Measurements from ENCODE around the gene IVD.
A peak's percentile ranks its signal among the peaks of the same experiment; 100 is the strongest.

IVD gene

DNA sequence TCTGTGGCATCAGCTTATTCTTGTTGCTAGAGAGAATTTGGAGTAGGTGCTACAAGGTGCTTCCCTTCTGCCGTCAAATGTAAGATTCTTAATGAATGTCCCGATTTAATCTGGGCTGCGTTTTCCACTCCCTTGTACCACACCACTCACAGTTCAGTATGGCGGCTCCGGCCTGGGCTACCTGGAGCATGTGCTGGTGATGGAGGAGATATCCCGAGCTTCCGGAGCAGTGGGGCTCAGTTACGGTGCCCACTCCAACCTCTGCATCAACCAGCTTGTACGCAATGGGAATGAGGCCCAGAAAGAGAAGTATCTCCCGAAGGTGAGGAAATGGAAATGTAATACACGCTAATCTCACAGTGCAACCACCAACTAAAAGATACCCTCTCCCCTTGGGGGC is 4.9 kb downstream of the IVD start:
- FAIRE-seq, result no peak
- DNase-seq (ENCODE audit: extremely low spot score, insufficient read length, low read depth), result no peak

DNA sequence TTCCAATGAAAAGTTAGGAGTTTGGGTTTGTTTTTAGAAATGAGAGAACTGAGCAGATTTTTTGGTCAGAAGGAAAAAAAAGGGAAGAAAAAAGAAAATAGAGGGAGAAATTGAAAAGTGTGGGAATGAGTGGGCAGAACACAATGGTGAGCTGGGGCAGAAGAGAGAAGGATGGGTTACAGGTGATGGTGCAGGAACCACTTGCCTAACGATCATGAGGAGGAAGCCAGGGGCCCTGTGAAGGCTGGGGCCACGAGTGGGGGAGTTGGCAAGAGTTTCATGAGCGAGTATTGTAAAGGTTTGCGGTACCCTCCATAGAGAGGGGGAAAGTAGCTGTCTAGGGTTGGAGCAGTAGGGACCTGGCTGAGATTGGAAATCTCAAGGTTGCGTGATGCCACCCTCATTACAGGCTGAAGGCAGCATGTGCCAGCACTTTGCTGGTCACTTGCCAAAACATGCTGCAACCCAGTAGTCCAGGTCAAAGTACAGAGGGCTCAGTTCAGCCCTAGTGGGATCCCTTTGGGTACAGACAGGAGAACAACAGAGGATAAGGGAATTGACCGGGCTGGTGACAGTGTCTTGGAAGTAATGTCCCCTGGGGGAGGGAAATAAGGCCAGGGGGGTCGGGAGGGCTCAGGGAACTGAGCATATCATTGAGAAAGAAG is 6.6 kb downstream of the IVD start:
- FAIRE-seq, result no peak

DNA sequence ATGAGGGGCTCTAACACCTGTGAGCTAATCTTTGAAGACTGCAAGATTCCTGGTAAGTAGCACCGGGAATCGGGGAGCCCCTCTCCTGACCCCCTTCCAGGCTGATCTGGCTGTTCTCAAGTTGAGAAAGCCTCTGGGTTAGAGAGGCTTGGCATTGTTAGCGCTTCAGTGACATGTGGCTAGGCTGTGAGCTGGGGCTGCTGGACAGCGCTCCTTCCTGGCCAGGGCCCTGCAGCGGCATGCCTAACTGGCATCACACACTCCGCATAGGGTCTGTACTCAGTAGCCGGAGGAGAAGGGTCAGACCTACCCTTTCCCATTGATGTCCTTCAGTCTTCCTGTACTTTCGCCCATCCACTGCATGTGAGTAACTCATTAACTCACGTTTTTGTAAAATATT is 7.4 kb downstream of the IVD start:
- DNase-seq (ENCODE audit: extremely low spot score, insufficient read length, low read depth) (no peak), FAIRE-seq (no peak)

More for the DNA sequence above, 6.6 kb downstream of the IVD start:
- DNase-seq (ENCODE audit: extremely low spot score, insufficient read length, low read depth), result no peak

DNA sequence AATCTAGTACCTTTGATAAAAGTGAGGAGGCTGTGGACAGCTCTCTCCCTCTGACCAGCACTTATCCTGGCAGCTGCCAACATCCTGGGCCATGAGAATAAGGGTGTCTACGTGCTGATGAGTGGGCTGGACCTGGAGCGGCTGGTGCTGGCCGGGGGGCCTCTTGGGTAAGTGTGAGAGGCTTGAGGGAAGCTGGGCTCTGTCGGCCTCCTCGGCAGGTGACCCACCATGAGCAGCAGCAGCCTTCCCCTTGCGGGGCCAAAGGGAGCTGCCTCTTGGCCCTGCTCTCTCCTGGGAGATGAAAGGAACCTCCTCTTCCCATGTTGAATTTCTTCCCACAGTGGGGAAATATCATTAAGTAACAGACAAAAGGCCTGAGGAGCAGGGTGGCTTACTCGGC is 9.2 kb downstream of the IVD start:
- DNase-seq (ENCODE audit: extremely low spot score, insufficient read length, low read depth) (no peak), FAIRE-seq (no peak)

DNA sequence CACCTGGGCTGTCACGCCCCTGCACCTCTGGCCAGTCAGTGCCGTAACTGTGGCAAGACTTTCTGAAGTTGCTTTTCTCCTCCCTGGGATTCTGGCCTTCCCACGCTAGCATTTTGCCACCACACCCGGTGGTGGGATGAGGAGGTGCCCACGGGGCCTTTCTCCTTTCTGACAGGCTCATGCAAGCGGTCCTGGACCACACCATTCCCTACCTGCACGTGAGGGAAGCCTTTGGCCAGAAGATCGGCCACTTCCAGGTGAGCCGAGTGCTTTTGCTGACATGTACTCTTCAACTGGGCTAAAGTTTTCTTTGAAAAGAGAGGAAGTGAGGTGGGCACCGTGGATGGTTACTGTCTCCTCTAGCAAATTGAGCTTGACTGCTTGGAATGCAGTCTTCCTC is 9.6 kb downstream of the IVD start:
- FAIRE-seq, result no peak
- DNase-seq (ENCODE audit: extremely low spot score, insufficient read length, low read depth), result no peak

DNA sequence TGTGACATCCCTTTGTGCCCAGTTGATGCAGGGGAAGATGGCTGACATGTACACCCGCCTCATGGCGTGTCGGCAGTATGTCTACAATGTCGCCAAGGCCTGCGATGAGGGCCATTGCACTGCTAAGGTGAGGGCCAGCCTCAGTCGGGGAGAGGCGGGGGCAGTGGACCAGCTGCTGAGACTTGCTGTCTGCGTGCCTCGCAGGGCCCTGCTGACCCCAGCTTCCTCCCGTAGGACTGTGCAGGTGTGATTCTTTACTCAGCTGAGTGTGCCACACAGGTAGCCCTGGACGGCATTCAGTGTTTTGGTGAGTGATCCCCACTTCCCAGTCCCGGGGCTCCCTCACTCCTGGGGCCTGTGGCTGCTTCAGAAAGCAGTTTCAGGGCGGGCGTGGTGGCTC is 10.5 kb downstream of the IVD start:
- no peak for FAIRE-seq
- no peak for DNase-seq (ENCODE audit: extremely low spot score, insufficient read length, low read depth)

DNA sequence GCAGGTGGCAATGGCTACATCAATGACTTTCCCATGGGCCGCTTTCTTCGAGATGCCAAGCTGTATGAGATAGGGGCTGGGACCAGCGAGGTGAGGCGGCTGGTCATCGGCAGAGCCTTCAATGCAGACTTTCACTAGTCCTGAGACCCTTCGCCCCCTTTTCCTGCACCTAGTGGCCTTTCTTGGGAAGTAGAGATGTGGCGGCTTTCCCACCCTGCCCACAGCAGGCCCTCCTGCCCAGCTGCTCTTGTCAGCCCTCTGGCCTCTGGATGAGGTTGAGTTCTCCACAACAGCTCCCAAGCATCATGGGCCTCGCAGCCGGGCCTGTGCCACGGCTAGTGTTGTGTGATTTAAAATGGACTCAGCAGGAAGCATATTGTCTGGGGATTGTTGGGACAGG is 12.5 kb downstream of the IVD start:
- FAIRE-seq, result no peak
- no peak for DNase-seq (ENCODE audit: extremely low spot score, insufficient read length, low read depth)

DNA sequence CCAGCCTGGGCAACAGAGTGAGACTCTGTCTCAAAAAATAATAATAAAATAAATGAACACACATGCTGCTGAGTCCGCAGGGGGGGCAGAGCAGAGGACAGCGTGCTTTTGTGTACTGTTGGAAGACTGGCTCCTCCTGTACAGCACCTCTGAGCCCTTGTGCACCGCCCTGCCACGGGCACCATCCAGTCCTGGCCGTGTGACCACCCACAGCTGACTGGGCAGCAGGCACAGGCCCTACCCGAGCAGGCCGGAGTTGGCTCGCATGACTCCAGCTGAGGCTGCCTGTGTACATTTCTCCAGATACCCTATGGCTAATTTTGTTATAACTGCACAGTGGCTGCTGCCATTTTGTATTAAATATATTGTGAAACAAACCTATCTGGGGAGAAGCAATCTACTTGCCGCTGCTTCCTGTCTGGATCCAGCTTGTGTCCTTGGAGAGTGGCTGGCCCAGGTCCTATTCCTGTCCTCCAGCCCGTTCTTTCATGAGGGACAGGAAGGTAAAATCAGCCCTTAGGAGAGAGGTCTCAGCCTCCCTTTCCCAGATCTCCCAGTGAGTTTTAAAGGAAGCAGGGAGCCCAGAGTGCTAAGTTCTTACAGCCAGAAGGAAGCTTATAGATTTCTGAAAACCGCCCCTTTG is 14.6 kb downstream of the IVD start:
- DNase-seq (ENCODE audit: extremely low spot score, insufficient read length, low read depth), result no peak
- no peak for FAIRE-seq

DNA sequence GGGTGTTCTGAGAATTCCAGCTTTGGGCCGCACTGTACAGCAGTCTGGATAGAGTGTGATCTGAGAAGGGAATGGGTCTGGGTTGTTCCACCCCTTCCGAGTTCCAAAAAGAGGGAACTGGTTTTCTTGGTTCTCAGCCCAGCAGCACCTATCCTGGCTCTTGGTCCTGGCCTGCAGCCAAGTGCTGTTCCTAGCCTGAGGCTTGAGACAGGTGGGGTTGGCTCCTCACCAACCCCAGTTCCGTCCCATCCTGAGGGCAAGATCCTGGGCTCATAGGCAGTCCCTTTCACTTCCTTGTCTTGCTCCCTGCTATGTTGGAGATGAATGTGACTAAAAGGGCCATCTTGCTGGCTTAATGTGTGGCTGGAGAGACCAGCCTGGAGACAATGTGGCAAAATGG is 15.2 kb downstream of the IVD start:
- no peak for FAIRE-seq
- no peak for DNase-seq (ENCODE audit: extremely low spot score, insufficient read length, low read depth)

DNA sequence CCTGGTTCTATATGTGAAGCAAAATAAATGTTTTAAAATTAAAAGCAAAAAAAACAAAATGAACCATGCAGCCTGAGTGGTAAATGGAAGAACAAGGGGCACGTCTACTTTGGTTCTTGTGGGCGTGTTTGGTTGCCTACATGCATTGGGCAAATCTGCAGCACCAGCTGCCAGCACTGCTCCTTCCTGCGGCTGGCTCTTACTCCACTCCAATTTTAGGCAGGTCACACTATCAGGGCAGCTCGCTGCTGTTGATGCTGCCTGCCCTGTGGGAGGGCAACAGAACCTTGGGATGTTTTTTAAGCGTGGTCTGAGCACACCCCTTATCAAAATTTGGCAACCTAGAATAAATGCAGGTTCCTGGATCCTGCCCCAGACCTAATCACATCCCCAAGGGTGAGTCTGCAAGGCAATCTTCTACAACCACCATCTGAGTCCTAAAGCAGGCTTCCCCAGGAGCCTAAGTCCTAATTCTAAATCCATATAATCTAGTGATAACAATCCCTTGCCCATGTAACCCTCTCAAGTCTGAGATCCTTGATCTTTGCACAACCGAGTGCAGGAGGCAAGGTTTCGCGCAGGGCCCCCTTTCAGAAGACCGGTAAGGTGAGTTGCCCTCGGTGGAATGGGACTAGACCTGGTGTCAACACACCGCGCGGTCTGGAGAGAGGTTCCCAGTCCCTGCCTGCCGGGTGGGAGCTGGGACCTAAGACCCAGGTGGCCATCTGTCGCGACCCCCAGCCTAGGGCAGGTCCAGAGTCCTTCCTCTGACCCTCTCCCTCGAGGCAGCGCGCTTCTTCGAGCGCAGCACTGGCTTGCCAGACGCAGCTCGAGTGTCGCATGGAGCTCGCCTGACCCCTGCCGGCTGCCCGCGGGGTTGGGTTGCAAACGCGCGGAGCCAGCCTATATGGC is 15.9 kb downstream of the IVD start:
- FAIRE-seq, result peak; percentile 70
- DNase-seq (ENCODE audit: extremely low spot score, insufficient read length, low read depth), result peak; percentile 83

DNA sequence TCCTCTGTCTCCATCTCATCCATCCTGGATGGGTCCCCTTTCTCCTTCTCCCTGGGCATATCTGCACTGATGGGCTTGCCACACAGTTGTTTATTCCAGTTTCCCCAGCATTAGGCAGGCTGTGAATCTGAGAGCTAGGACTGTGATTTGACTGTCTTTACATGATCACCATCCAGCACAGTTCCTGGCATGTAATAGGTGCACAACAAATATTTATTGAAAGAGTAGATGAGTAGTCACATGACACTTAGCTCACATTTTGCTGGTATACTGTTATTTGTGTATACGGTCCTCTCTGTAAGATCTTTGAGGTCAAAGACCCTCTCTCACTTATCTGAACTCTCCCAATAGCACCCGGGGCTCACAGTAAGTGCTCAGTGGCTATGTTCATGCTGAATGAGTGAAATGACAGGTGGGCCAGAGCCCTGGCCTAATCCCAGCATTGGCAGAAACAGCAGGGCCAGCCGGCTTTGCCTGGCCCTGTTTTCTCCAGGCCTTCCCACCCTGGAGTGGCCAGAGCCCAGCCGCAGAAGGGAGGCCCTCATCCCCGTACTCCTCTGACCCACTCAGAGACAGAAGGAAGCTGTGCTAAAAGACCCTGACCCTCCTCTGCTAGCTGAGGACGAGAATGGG is 19.0 kb downstream of the IVD start:
- no peak for FAIRE-seq
- no peak for DNase-seq (ENCODE audit: extremely low spot score, insufficient read length, low read depth)

DNA sequence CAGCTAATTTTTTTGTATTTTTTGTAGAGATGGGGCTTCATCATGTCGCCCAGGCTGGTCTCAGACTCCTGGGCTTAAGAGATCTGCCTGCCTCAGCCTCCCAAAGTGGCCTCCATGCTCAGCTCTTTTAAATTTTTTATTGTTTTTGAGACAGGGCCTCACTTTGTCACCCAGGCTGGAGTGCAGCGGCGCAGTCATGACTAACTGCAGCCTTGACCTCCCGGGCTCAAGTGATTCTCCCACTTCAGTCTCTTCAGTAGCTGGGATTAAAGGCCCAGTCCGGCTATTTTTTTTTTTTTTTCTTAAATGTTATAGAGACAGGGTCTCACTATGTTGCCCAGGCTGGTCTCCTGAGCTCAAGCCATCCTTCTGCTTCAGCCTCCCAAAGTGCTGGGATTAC is 20.1 kb downstream of the IVD start:
- FAIRE-seq (no peak), DNase-seq (ENCODE audit: extremely low spot score, insufficient read length, low read depth) (no peak)

DNA sequence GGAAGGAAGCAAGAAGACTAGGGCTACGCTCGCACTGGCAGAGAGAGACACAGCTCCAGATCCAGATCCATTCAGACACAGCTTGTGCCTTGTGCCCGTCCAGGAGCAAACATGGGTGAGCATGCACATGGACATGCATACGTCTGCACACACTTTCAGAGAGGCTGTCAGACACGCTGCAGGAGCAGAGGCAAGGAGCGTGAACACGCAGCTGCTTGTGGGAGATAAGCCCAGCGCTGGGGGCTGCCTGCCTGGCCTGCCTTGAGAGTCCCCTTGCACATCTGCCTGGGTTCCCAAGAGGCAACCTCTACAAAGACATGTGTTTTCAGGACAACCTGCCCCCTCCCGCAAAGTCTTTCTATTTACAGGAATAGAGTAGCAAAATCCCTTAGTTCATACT is 21.6 kb downstream of the IVD start:
- DNase-seq (ENCODE audit: extremely low spot score, insufficient read length, low read depth) (no peak), FAIRE-seq (no peak)

DNA sequence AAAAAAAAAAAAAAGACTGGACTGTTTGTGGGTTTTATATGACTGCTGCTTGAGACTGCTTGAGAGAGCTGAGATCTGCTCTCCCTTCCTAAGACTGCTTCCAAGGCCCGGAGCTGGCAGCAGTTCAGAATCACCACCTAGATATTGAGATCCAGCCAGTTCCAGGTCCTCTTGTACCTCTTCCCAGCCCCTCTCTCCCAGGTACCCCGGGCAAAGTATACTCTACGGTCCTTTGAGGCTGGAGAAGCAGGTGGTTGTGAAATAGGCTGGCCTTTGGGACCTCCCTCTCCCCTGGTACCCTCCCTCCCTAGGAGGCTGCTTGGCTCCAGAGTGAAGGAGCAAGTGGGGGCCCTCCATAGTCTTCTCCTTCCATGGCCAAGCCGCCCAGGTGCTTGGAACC is 22.6 kb downstream of the IVD start:
- no peak for DNase-seq (ENCODE audit: extremely low spot score, insufficient read length, low read depth)
- no peak for FAIRE-seq

DNA sequence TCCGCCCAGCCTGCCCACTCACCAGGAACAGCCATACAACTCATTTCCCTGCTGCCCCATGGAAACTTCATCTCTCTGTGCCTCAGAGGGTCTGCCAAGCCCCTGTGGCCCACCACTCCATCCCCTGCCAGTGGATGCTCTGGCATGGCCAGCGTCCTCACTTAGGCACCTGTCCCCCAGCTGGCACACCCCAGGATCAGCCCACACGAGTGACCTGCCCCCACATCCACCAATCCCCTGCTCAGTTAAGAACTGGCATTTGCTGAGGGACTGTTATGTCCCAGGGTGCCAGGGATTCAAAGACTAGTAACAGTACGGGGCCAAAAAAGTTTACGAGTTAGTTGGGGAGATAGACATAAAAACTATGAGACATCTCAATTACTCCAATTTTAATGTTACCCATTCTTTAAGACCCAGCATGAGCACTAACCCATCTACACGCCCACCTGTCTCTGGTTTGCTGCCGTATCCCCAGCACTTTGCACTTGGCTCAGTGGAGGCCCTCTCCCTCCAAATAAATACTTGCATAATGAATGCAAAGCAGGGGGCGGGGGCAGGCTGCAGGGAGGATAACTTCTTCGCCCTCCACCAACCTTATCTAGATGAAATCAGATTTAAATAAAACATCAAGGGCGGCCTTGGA is 23.6 kb downstream of the IVD start:
- no peak for FAIRE-seq
- no peak for DNase-seq (ENCODE audit: extremely low spot score, insufficient read length, low read depth)

DNA sequence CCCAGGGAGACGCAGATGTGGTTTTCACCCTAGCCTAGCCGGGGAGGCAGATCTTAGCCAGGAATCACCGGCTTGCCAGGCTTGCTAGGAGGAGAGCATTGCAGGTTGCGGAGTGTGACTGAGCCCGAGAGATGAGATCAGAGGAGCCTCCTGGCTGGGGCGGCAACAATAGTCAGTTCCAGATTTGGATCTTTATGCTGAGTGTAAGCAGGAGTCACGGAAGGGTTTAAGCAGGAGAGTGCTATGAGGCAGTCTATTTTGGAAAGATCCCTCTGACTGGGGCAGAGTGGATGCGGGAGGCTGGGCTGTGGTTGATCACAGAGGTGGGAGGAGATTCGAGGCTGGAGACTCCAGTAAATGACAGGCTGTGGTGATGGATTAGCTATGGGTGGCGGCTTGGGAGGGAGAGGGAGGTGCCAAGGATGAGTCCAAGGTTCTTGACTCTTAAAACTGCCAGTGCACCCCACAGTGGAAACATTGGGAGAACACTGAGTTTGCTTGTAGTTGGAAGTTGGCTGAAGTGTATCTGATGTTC is 24.7 kb downstream of the IVD start:
- FAIRE-seq, result no peak
- DNase-seq (ENCODE audit: extremely low spot score, insufficient read length, low read depth), result no peak

DNA sequence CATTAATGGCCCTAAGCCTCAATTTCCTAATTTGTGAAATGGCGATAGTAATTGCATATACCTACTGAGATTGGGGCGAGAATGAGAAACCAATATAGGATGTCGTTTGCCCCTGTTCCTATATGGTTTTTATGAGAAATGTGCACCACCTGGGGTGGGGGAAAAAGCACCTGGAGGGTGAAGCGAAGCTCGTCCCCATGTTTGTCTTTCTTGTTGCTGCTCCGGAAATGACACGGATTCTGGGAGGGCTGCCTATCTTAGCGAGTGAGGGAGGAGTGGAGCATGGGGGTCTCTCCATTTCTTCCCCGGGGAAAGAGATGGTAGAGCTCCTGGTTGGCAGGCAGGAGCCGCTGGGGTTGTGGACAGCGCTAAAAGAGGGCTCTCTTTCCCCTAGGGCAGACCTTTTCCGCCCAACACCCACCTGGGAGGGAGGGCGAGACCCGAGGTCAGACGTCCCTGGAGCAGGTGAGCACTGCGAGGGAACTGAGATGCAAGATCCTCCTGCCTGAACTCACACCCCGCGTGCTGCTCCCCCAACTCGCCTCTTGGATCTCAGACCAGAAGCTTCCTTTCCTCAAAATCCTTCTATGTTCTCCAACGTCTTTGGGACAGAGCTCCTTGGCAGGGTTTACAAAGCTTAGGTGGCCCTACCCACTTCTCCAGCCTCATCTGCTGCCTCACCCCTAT is 29.6 kb downstream of the IVD start:
- FAIRE-seq (no peak), DNase-seq (ENCODE audit: extremely low spot score, insufficient read length, low read depth) (no peak)

DNA sequence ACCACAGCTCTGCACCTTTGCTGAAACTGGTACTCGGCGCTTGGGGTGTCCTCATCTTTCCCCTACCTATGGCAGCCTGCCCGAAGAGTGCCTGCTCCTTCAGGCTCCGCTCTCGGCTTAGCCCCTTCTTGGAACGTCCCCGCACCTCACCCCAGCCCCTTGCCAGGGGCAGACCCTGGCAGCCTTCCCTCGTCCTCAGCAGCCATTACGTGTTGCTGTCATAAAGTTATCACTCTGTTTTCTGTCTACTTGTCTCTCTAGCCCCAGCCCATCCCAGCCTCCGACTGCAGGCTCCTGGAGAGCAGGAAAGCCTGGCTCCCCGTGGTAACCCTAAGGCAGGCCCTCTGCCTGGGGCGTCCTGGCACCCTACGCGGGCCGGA is 30.1 kb downstream of the IVD start:
- DNase-seq (ENCODE audit: extremely low spot score, insufficient read length, low read depth), result no peak
- FAIRE-seq, result no peak

DNA sequence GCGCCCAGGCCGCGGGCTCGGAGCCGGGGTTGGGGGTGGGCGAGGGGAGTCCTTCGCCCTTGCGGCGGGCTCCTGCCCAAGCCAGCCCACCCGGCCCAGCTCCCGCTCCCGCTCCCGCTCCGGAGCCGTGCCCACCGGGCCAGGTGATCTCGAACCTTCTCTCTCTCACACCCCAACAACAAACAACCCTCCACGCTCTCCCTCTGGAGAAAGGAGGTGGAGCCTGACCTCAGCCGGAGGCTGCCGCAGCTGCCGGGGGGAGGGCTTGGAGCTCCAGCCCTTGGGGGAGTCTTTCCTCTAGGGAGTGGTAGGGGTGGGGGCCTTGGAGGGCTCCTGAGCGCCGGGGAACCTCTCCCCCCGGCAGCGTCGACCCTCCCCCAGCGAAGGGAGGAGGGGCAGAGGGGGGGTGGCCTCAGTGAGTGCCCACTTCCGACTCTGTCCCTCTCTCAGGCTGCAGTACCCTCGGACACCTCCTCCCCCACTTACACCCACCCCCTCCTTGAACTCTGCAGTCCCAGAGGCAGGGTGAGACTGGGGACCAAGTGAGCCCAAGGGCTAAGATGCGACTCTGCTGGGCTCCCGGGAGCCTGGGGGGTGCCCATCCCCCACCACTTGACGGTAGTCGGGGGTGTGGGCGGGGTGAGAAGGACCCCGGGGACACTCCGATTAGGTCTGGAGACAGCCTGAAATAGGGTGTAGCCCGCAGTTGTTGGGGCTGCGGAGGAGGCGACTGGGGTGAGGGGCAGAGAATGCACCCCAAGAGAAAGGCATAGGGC is 30.7 kb downstream of the IVD start:
- FAIRE-seq (no peak), DNase-seq (ENCODE audit: extremely low spot score, insufficient read length, low read depth) (no peak)

Data from GM18507 (cell line).